HG03354 (cell line): ENCODE data around the gene SSH2.
"Not testable (repeated sequence)": the region's sequence is repeated elsewhere in the genome, so short reads cannot be mapped to it uniquely, and the experiment has no call there.

ENCODE experiments used
- ATAC-seq: cut with Tn5 transposase; IDR thresholded peaks from one replicate; pipeline ENCODE4 v1.9.1; 2021; ENCODE audit warnings: mild to moderate bottlenecking; ENCODE audit not compliant: unreplicated experiment, poor library complexity, severe bottlenecking

The SSH2 gene

DNA sequence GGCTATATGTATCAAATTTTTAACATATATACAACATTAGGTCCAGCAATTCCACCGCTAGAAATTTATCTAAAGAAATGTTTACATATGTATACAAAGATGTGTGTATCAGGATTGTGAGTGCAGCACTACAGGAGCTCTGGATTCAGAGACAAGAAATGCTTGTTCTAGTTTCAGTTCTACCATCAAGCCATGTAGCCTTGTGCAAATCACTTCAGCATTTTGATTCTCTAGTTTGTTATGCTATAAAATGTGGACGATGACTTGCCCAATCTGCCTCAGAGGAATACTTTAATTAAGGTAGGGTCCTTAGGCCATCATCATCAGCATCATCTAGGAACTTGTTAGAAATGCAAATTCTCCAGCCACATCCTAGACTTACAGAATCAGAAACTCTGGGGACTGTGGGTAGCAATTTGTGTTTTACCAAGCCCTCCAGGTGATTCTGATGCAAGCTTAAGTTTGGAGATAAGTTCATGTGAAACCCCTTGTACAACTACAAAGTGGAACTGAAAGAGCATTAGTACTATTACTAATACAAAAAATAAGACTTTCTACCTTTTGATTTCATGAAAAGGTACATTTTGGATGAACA is 176.1 kb downstream of the SSH2 start:
- ATAC-seq: peak; percentile 62

GRCh38 chr17:29749045-29749825 is 180.8 kb downstream of the SSH2 start:
- ATAC-seq: no peak

DNA sequence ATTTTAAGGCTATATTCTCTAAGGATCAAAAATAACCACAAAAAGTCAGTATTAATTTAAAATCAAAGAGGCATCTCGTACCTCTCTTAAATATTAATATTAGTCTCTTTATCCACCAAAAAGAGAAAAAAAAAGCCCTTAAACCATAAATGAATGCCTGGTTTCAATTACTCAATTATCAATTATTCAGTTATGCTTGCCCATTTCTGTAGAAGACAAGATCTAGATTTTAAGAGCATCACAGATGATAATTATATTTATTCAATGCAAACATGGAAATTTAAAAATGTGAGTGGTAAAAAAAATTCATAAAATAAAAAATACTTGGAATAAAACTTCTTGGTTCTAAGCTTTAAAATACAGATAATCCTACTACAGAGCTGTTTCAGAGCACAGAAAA is 181.6 kb downstream of the SSH2 start:
- ATAC-seq: no peak

DNA sequence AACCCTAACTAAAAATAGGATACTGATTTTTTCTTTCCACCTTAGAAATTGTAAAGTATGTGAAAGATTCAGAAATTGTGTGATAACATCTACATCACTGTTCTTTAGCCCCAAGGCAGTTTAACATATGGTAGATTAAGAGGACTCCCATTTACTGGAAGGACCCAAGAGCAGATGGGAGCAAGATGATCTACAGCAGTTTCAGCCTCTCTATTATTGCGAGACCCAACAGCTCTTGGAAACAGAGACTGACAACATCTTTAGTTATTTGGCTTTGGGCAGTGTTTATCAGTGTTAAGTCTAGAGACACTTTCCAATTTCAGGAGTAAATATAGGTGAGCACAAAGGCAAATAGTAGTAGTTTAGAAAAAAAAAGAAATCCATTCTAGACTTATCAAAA is 182.4 kb downstream of the SSH2 start:
- no peak for ATAC-seq

- ATAC-seq: no peak
These were observed 183.4 kb downstream of the SSH2 start for GRCh38 chr17:29746669-29747068.

DNA sequence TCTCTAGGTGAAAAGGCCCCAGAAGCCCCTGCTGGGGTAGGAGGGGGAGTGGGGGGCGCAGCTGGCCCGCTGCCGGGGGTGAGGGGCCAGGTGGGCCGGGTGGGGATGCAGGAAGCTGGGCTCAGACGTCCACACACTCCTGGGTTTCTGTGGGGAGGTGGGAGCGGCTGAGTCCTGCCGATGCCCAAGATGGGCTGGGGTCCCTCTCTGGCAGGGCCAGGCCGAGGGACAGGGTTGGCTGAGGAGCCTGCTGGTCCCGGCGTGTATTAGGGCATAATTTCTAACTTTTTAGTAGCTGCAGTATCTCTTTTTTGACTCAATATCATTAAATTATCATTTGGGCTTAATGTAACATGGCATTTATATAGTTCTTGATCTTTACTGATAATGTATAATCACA is 185.9 kb downstream of the SSH2 start:
- ATAC-seq: no peak

GRCh38 chr17:29742210-29742513 is 187.9 kb downstream of the SSH2 start:
- ATAC-seq: no peak

DNA sequence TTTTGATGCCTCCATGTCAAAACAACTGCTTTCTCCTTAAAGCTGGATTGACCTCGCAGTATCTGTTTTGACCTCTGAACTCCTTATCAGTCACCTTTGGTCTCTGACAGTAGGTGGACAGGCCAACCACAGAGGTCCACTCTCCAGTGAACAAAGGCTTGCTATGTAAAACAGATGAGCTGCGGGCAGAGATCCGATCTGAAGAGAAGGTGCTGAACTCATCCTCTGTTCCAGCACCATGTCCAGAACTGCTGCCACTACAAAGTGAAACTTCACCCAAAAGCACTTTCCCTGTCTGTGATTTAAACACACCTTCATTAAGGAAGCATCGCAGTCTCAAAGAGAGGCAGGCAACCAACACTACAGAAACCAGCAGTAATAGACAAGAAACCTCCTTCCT is 190.0 kb downstream of the SSH2 start:
- ATAC-seq: no peak

DNA sequence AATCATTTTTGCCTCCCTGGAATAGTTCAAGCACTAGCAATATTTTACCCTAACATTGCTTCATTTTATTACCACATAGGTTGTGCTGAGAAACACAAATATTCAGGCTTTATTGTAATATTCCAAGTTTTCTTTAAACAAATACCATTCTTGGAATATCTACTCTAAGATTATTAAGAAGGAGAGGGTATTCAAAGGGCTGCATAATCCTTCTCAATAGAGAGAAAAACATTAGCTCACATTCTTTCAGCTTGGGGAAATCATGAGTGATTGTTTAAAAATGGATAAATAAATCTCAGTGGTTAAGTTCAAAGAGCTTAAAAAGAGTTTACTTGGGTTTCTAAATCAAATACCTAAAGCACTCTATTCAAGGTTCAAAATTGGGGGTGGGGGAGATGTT is 195.4 kb downstream of the SSH2 start:
- no peak for ATAC-seq

DNA sequence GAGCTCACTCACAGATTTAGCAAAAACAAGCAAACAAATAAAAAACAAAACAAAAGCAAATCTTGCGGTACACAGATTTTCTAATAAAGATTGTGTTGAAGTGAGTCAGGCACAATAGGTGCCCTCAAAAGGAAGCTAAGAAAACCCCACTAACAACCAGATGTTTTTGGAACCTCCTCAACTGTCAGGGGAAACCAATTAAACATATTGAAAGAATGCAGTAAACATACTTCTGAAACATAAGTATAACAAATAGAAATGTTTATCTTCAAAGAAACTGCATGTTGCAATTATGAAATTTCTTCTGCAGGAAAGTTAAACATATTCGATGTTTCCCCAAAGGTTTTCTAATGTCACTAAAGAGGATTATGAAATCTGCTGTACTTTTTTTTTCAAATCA is 196.9 kb downstream of the SSH2 start:
- ATAC-seq: no peak

- no peak for ATAC-seq
These were observed 197.4 kb downstream of the SSH2 start for GRCh38 chr17:29732613-29733012.

- no peak for ATAC-seq
These were observed 197.8 kb downstream of the SSH2 start for GRCh38 chr17:29732209-29732608.

DNA sequence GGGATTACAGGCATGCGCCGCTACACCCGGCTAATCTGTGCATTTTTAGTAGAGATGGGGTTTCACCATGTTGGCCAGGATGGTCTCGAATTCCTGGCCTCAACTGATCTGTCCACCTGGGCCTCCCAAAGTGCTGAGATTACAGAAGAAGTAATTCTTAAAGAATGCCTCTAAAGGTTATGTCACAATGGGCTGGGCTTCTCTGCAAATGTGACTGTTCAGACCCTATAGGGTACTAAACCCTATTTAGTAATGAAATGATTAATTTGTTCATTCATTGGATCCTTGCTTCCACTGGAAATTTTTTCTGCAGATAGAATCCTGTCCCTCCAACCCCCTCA is 198.5 kb downstream of the SSH2 start:
- ATAC-seq: no peak

DNA sequence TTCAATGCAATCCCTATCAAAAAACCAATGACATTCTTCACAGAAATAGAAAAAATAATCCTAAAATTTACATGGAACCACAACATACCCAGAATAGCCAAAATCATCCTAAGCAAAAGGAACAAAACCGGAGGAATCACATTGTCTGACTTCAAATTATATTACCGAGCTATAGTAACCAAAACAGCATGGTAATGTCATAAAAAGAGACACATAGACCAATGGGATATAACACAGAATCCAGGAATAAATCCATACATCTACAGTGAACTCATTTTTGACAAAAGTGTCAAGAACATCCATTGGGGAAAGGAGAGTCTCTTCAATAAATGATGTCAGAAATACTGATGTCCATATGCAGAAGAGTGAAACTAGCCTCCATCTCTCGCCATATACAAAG is 201.5 kb downstream of the SSH2 start:
- ATAC-seq: no peak

- no peak for ATAC-seq
These were observed 203.2 kb downstream of the SSH2 start for GRCh38 chr17:29726715-29727252.

DNA sequence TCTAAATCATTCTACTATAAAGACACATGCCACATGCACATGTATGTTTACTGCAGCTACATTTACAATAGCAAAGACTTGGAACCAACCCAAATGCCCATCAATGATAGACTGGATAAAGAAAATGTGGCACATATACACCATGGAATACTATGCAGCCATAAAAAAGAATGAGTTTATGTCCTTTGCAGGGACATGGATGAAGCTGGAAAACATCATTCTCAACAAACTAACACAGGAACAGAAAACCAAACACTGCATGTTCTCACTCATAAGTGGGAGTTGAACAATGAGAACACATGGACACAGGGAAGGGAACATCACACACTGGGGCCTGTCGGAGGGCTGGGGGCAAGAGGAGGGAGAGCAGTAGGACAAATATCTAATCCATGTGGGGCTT is 204.6 kb downstream of the SSH2 start:
- not testable (repeated sequence) for ATAC-seq

- ATAC-seq: no peak
These were observed 206.6 kb downstream of the SSH2 start for GRCh38 chr17:29723278-29724047.

- ATAC-seq: peak; percentile 74
These were observed 207.4 kb downstream of the SSH2 start for GRCh38 chr17:29722411-29723198.

- no peak for ATAC-seq
These were observed 209.5 kb downstream of the SSH2 start for GRCh38 chr17:29720551-29720950.

- no peak for ATAC-seq
These were observed 210.6 kb downstream of the SSH2 start for GRCh38 chr17:29719469-29719868.
